Activated CD4-positive, alpha-beta T cell treated with anti-CD3 and anti-CD28 coated beads, Interleukin-2, amount 10 ng/mL, durations not matched to agents 7 days and 5 days (primary cell): ENCODE results near the gene ADAMTS2. TPM values are rescaled to one million over a fixed set of nuclear protein-coding genes. Genes with fewer than 3 reads are reported as not detected.

Experiments
- CTCF ChIA-PET: fragments of 350-600 bp; sonication (Branson Sonifier 250); formaldehyde crosslinking; loops from one replicate; lab custom pipeline; 2021; ENCODE audit warnings: antibody characterized with exemption; lab: Charles Lee
- POLR2A ChIA-PET: fragments of 350-600 bp; sonication (Branson Sonifier 250); formaldehyde crosslinking; loops from one replicate; lab custom pipeline; 2021; ENCODE audit warnings: antibody characterized with exemption; lab: Charles Lee
- DNase-seq: peaks from one replicate; pipeline ENCODE4 v3.0.0-alpha.2; 2020
- H3K27ac Mint-ChIP-seq: one replicate; pipeline ENCODE4 v1.8.0; 2021; ENCODE audit warnings: mild to moderate bottlenecking, moderate library complexity, mixed read lengths
- H3K27me3 Mint-ChIP-seq: one replicate; pipeline ENCODE4 v1.8.0; 2021; ENCODE audit warnings: mixed read lengths
- H3K36me3 Mint-ChIP-seq: one replicate; pipeline ENCODE4 v1.8.0; 2021; ENCODE audit warnings: low read depth, mixed read lengths
- H3K4me1 Mint-ChIP-seq: one replicate; pipeline ENCODE4 v1.8.0; 2021; ENCODE audit warnings: mixed read lengths
- H3K4me3 Mint-ChIP-seq: one replicate; pipeline ENCODE4 v1.8.0; 2021; ENCODE audit warnings: mild to moderate bottlenecking, moderate library complexity, mixed read lengths
- H3K9me3 Mint-ChIP-seq: one replicate; pipeline ENCODE4 v1.8.0; 2021; ENCODE audit warnings: mixed read lengths
- total RNA-seq, 2 experiments: library from RNA; stranded (reverse); gene quantifications; one replicate each; pipeline ENCODE4 v1.2.3, GENCODE V29; 2021

The ADAMTS2 gene
- total RNA-seq, 2 experiments from 2014 or later = not detected

- no peak overlapping the region for H3K4me3 Mint-ChIP-seq
Measured at GRCh38 chr5:179376701-179377420, 31.6 kb upstream of the ADAMTS2 start.

GRCh38 chr5:179375831-179376365 is 30.6 kb upstream of the ADAMTS2 start:
- Mint-ChIP-seq H3K4me3 (no peak overlapping the region), H3K9me3 (no peaks in the 10 kb centered on the region), H3K27ac (no peak overlapping the region), H3K4me1 (no peaks in the 10 kb centered on the region), H3K27me3 (no peaks in the 10 kb centered on the region), H3K36me3 (no peaks in the 10 kb centered on the region)
- POLR2A ChIA-PET = no interaction called here
- CTCF ChIA-PET = no interaction called here
- DNase-seq = no peak

More at GRCh38 chr5:179376701-179377420, 31.6 kb upstream of the ADAMTS2 start:
- ChIA-PET CTCF (interaction anchor here (0.6 kb wide), 1 partner anchor 51 kb away, joined by 3 read pairs; no protein-coding TSS in a partner anchor), POLR2A (no interaction called here)
- H3K27ac Mint-ChIP-seq = no peak overlapping the region
- no peaks in the 10 kb centered on the region for H3K9me3 Mint-ChIP-seq
- H3K4me1 Mint-ChIP-seq = no peaks in the 10 kb centered on the region
- no peaks in the 10 kb centered on the region for H3K36me3 Mint-ChIP-seq
- no peaks in the 10 kb centered on the region for H3K27me3 Mint-ChIP-seq
- DNase-seq = no peak

GRCh38 chr5:179375236-179375685 is 30.0 kb upstream of the ADAMTS2 start:
- H3K4me3 Mint-ChIP-seq = no peak overlapping the region
- DNase-seq = no peak
- H3K27ac Mint-ChIP-seq = no peak overlapping the region
- H3K27me3 Mint-ChIP-seq = no peaks in the 10 kb centered on the region
- no peaks in the 10 kb centered on the region for H3K9me3 Mint-ChIP-seq
- no peaks in the 10 kb centered on the region for H3K36me3 Mint-ChIP-seq
- no peaks in the 10 kb centered on the region for H3K4me1 Mint-ChIP-seq
- CTCF ChIA-PET = no interaction called here
- POLR2A ChIA-PET = no interaction called here

GRCh38 chr5:179374506-179375235 is 29.4 kb upstream of the ADAMTS2 start:
- no peaks in the 10 kb centered on the region for H3K4me1 Mint-ChIP-seq
- no peak overlapping the region for H3K4me3 Mint-ChIP-seq
- ChIA-PET CTCF (interaction anchor here (0.6 kb wide), 1 partner anchor 162 kb away, joined by 3 read pairs; no protein-coding TSS in a partner anchor), POLR2A (no interaction called here)
- no peaks in the 10 kb centered on the region for H3K9me3 Mint-ChIP-seq
- H3K27me3 Mint-ChIP-seq = no peaks in the 10 kb centered on the region
- DNase-seq = no peak
- H3K27ac Mint-ChIP-seq = no peak overlapping the region
- no peaks in the 10 kb centered on the region for H3K36me3 Mint-ChIP-seq

GRCh38 chr5:179373961-179374505 is 28.8 kb upstream of the ADAMTS2 start:
- Mint-ChIP-seq H3K4me1 (no peaks in the 10 kb centered on the region), H3K4me3 (no peak overlapping the region), H3K36me3 (no peaks in the 10 kb centered on the region), H3K27me3 (no peaks in the 10 kb centered on the region), H3K9me3 (no peaks in the 10 kb centered on the region), H3K27ac (no peak overlapping the region)
- no peak for DNase-seq
- POLR2A ChIA-PET = no interaction called here
- CTCF ChIA-PET = interaction anchor here (0.6 kb wide), 1 partner anchor 162 kb away, joined by 3 read pairs; no protein-coding TSS in a partner anchor

DNA sequence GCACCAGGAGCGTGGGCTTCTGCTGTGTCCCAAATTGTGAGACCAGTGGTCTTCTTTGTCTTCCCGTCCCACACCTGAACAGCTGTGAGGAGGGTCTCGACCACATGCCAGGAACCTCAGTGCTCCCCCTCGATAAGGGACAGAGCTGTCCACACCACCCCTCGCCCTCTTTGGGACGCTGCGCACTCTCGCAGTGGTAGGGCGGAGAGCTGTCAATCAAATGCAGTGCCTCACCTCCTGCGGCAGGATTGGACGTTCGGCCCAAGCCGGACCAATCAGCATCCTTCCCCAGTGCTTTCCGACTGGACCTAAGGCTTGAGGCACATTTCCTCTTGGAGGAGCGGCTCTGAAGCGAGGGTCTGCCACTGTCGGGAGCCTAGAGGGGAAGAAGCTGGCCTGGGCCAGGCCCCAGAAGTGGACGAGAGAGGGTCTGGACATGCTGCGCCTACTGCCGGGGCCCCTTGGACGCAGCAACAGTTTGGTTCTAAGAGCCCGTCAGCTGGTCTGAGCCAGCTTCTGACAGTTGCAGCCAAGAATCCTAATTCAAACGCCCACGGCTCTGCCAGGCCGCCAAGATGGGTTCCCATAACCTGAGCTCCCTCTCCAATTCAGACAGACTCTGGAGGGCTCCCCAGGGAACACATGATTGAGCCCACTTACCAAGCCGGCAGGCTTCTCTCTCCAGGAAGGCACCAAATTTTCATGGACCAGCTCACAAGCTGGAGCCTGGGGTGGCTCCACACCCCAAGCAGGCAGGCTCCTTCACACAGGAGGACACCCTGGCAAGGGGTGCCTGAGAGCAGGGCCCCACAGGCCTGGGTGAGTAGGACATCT is 28.1 kb upstream of the ADAMTS2 start:
- CTCF ChIA-PET = interaction anchor here (0.6 kb wide), 1 partner anchor 163 kb away, joined by 3 read pairs; no protein-coding TSS in a partner anchor
- no peak overlapping the region for H3K27ac Mint-ChIP-seq
- DNase-seq = no peak
- no peaks in the 10 kb centered on the region for H3K9me3 Mint-ChIP-seq
- no peaks in the 10 kb centered on the region for H3K4me1 Mint-ChIP-seq
- H3K27me3 Mint-ChIP-seq = no peaks in the 10 kb centered on the region
- POLR2A ChIA-PET = no interaction called here
- no peak overlapping the region for H3K4me3 Mint-ChIP-seq
- H3K36me3 Mint-ChIP-seq = no peaks in the 10 kb centered on the region

DNA sequence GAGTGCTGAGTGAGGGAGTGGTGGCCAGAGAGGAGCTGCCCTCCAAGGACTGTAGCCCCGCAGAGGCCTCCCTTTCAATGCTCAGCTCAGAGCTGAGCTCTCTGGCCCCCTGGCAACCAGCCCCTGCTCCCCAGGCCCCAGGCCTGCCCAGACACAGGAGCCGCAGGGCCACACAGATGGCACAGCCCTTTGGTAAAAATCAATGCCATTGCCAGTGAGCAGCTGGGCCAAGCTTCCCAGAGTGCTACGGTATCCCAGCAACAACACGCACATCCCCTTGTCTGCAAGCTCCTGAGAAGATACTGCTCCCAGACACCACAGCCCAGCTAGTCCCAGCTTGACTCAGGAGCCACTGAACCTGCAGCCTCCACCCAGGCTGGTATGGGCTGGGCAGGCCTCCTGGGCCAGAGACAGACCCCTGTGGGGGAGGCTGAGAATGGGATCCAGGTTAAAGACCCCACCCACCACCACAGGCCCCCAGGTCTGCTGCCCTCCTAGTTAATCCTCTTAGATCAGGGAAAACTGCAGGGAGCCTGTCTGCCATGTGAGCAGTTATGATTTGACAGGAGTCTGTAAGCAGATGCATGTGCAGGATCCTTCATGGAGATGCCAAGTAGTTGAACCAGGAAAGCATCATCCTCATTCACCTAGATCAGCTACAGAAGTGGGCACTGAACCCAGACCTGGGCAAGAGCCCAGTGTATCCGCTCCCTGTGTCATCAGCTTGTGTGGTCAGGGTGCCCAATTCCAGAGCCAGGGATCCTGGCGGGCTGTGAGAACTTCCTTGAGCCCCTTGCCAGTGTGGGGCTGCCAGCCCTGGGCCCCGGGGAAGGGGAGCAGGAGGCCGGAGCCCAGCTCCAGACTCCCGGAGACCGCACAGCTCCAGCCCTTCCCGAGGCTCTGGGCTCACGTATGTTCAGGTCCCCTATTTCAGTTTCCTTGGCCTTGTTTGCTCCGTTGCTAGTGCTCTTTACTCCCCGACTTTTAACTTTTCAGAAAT is 26.7 kb upstream of the ADAMTS2 start:
- Mint-ChIP-seq H3K36me3 (no peaks in the 10 kb centered on the region), H3K27me3 (no peaks in the 10 kb centered on the region), H3K4me3 (no peak overlapping the region), H3K9me3 (no peaks in the 10 kb centered on the region), H3K4me1 (no peaks in the 10 kb centered on the region), H3K27ac (no peak overlapping the region)
- ChIA-PET POLR2A (no interaction called here), CTCF (no interaction called here)
- DNase-seq = no peak

DNA sequence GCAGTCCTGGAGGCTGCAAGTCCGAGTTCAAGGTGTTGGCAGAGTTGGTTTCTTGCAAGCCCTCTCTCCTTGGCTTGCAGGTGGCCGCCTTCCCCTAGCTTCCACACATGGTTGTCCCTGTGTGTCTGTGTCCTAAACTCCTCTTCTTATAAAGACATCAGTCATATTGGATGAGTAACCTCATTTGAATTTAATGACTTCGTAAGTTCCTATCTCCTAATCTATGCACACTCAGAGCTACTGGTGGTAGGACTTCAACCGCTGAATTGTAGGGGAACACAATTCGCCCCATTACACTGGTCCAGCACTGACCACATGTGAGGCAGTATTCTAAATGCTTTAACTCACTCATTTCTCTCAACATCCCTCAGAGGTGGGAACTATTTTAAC is 25.9 kb upstream of the ADAMTS2 start:
- no peak for DNase-seq
- CTCF ChIA-PET = no interaction called here
- Mint-ChIP-seq H3K9me3 (no peaks in the 10 kb centered on the region), H3K27me3 (no peaks in the 10 kb centered on the region), H3K27ac (no peak overlapping the region), H3K4me1 (no peaks in the 10 kb centered on the region), H3K4me3 (no peak overlapping the region), H3K36me3 (no peaks in the 10 kb centered on the region)
- POLR2A ChIA-PET = no interaction called here

DNA sequence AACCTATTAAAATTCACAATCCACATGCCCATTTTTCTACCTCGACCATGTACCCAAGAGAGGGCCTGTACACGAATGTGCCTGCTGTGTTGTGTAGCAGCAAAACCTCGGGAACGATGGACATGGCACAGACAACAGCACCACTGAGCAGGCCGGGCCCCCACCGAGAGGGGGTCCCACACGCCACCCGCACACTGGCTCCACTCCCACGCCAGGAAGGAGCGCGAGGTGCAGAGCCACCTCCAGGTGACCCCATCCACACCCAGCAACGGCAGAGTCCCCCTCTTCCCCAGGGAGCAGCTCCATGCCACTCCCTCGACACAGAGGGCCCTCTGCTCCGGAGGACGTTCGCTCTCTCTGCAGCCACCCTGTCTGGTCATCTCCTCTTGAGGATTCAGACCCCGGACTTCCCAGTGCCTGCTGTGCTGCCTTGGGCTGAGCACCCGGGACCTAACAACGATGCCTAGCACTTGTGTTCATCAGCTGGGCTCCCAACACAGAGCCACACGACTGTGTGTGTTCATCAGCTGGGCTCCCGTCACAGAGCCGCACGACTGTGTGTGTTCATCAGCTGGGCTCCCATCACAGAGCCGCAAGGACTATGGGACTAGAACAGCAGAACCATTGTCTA is 25.3 kb upstream of the ADAMTS2 start:
- Mint-ChIP-seq H3K9me3 (no peaks in the 10 kb centered on the region), H3K36me3 (no peaks in the 10 kb centered on the region), H3K4me3 (no peak overlapping the region), H3K27me3 (no peaks in the 10 kb centered on the region), H3K4me1 (no peaks in the 10 kb centered on the region), H3K27ac (no peak overlapping the region)
- no peak for DNase-seq
- ChIA-PET POLR2A (no interaction called here), CTCF (no interaction called here)

DNA sequence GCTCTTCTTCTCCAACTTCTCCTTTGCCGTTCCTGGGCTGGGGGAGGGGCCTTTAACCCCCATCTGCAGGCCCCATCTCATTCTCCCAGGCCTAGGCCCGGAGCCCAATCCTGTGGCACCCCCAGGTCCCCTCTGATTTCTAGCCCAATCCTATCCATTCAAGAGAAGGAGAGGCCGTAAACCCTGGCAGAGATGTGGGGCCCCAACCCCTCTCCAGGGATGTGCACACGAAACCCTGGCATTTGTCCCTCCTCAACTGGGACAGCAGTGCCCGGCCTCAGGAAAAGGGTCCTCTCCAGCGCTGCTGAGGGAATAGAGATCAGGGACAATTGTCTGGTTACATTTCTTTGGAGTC is 24.2 kb upstream of the ADAMTS2 start:
- no peak for DNase-seq
- POLR2A ChIA-PET = no interaction called here
- Mint-ChIP-seq H3K27ac (no peak overlapping the region), H3K4me3 (no peak overlapping the region), H3K27me3 (no peaks in the 10 kb centered on the region), H3K36me3 (no peaks in the 10 kb centered on the region), H3K4me1 (no peaks in the 10 kb centered on the region), H3K9me3 (no peaks in the 10 kb centered on the region)
- CTCF ChIA-PET = no interaction called here

GRCh38 chr5:179368806-179369529 is 23.7 kb upstream of the ADAMTS2 start:
- Mint-ChIP-seq H3K4me3 (no peak overlapping the region), H3K27me3 (no peaks in the 10 kb centered on the region), H3K27ac (no peak overlapping the region), H3K36me3 (no peaks in the 10 kb centered on the region), H3K9me3 (no peaks in the 10 kb centered on the region), H3K4me1 (no peaks in the 10 kb centered on the region)
- no peak for DNase-seq
- ChIA-PET POLR2A (no interaction called here), CTCF (no interaction called here)
